Smooth muscle cell (in vitro differentiated cells): ENCODE results near the gene GRIK2. TPM values are rescaled to one million over a fixed set of nuclear protein-coding genes. Genes with fewer than 3 reads are reported as not detected.

Experiments
- DNase-seq: peaks from one replicate; lab custom pipeline; 2025; ENCODE audit not compliant: unreplicated experiment; lab: John Stamatoyannopoulos, UW
- H2AFZ ChIP-seq: fragments of 200-600 bp; sonication (generic); 2 replicates; pipeline ENCODE4 v1.6.0; 2016; ENCODE audit warnings: antibody characterized with exemption, low read depth, mild to moderate bottlenecking
- H3F3A ChIP-seq: fragments of 200-600 bp; sonication (generic); 2 replicates; pipeline ENCODE4 v1.6.0; 2017; ENCODE audit warnings: antibody characterized with exemption, low read depth
- H3K27ac ChIP-seq: fragments of 200-600 bp; sonication (generic); 2 replicates; pipeline ENCODE4 v1.5.1; 2016; ENCODE audit warnings: low read depth, mild to moderate bottlenecking
- H3K27me3 ChIP-seq: fragments of 200-600 bp; sonication (generic); 2 replicates; pipeline ENCODE4 v1.6.1; 2016; ENCODE audit warnings: low read depth, mild to moderate bottlenecking
- H3K36me3 ChIP-seq: fragments of 200-600 bp; sonication (generic); 2 replicates; pipeline ENCODE4 v1.5.1; 2016; ENCODE audit warnings: low read depth
- H3K4me1 ChIP-seq: fragments of 200-600 bp; sonication (generic); 2 replicates; pipeline ENCODE4 v1.5.1; 2016; ENCODE audit warnings: low read depth
- H3K4me2 ChIP-seq: fragments of 200-600 bp; sonication (generic); 2 replicates; pipeline ENCODE4 v1.6.0; 2016; ENCODE audit warnings: mild to moderate bottlenecking
- H3K4me3 ChIP-seq: fragments of 200-600 bp; sonication (generic); 2 replicates; pipeline ENCODE4 v1.5.1; 2016; ENCODE audit warnings: mild to moderate bottlenecking
- H3K79me2 ChIP-seq: fragments of 200-600 bp; sonication (generic); 2 replicates; pipeline ENCODE4 v1.6.0; 2016; ENCODE audit warnings: low read depth, mild to moderate bottlenecking
- H3K9ac ChIP-seq: fragments of 200-600 bp; sonication (generic); 2 replicates; pipeline ENCODE4 v1.6.0; 2016; ENCODE audit warnings: low read depth
- H3K9me3 ChIP-seq: fragments of 200-600 bp; sonication (generic); replicated peaks from 2 replicates; pipeline ENCODE4 v1.5.1; 2016; ENCODE audit warnings: low read depth
- H4K20me1 ChIP-seq: fragments of 200-600 bp; sonication (generic); 2 replicates; pipeline ENCODE4 v1.6.0; 2016; ENCODE audit warnings: low read depth
- CTCF ChIP-seq: fragments of 200-600 bp; sonication (generic); IDR thresholded peaks from 2 replicates; pipeline ENCODE4 v1.5.1; 2017; ENCODE audit warnings: borderline replicate concordance, mild to moderate bottlenecking, antibody characterized with exemption; ENCODE audit not compliant: insufficient read depth, poor library complexity, severe bottlenecking
- WGBS: methylation state at CpG from one replicate; pipeline ENCODE4 v1.1.7; 2016; ENCODE audit warnings: low lambda C conversion rate; 5-methylcytosine and 5-hydroxymethylcytosine counted together
- polyA plus RNA-seq: library from polyadenylated mRNA; unstranded; fragments of >200 nt; fragmentation: Nextera tagmentation; extraction: Ambion mirVana; gene quantifications from 2 replicates; pipeline ENCODE4 v1.2.1, GENCODE V29; 2016
- total RNA-seq: library from RNA; depleted of rRNA; stranded (reverse); fragments of >200 nt; gene quantifications from 2 replicates; pipeline ENCODE4 v1.2.3, GENCODE V29; 2014

Gene GRIK2
- total and polyA plus RNA-seq, 2 experiments from 2014 or later: 10.0 to 23.6 TPM

GRCh38 chr6:101541894-101542293 is 148.4 kb downstream of the GRIK2 start:
- Histone ChIP-seq H3K4me3 (no peak overlapping the region), H3K4me1 (peaks cover 12% of the 10 kb centered on the region), H3K9me3 (no peaks in the 10 kb centered on the region), H3F3A (peaks cover 7% of the 10 kb centered on the region), H3K36me3 (no peaks in the 10 kb centered on the region), H2AFZ (no peak overlapping the region), H3K9ac (no peak overlapping the region), H3K27me3 (no peaks in the 10 kb centered on the region), H3K27ac (no peak overlapping the region), H3K79me2 (no peaks in the 10 kb centered on the region), H4K20me1 (no peaks in the 10 kb centered on the region), H3K4me2 (no peak overlapping the region)
- no peak for TF ChIP-seq CTCF
- WGBS: 95% methylated on average over 2 of the region's 2 CpGs
- DNase-seq: no peak

DNA sequence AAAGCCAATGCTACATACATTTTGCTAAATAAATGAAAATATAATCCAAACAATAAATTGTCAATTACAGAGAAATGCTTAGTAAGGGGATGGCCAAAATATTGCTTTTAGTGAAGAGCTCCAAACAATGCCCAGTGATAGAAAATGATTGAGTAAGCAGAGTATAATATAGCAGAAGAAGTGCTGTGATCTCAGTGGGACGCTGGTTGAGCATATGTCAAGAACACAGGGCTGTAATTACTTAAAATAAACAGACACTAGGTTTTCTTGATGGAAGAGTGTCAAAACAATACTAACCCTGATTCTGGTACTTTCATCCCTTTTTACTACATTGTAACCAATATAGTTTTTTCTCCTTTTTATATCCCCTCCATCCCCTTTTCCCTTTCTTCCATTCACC is 150.3 kb downstream of the GRIK2 start:
- no peaks in the 10 kb centered on the region for H3K79me2 ChIP-seq
- no peak for TF ChIP-seq CTCF
- H4K20me1 ChIP-seq: no peaks in the 10 kb centered on the region
- H3K9ac ChIP-seq: no peak overlapping the region
- no peaks in the 10 kb centered on the region for H3K36me3 ChIP-seq
- peaks cover 7% of the 10 kb centered on the region for H3F3A ChIP-seq
- WGBS: 88% methylated on average over 1 of the region's 1 CpG
- no peaks in the 10 kb centered on the region for H3K27me3 ChIP-seq
- no peak overlapping the region for H3K4me2 ChIP-seq
- H3K27ac ChIP-seq: no peak overlapping the region
- no peak overlapping the region for H3K4me3 ChIP-seq
- no peaks in the 10 kb centered on the region for H3K9me3 ChIP-seq
- H3K4me1 ChIP-seq: peaks cover 12% of the 10 kb centered on the region
- no peak overlapping the region for H2AFZ ChIP-seq
- no peak for DNase-seq

DNA sequence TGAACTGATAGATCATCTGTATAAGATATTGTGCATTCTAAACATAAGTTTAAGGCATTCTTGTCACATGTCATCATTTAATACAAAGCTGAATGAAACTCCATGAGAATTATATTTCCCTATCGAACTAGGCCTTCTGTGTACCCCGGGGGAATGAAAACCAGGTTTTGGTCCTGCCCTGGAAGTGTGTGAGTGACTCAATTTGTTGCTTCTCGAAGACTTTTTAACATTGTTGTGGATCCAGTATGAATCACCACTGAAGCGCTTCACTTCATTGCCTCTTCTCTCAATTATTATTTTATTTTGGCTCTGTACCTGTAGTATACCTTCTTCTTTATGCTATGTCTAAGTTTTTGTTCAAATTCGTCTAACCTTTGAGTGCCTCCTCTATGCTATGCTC is 150.8 kb downstream of the GRIK2 start:
- H3K4me2 ChIP-seq: peak overlapping the region; percentile 68
- no peak overlapping the region for H3K4me3 ChIP-seq
- 72% methylated on average over 5 of the region's 5 CpGs for WGBS

More for the DNA sequence above, 150.8 kb downstream of the GRIK2 start:
- Histone ChIP-seq H3F3A (peaks cover 7% of the 10 kb centered on the region), H3K9me3 (no peaks in the 10 kb centered on the region), H4K20me1 (no peaks in the 10 kb centered on the region), H3K9ac (no peak overlapping the region), H3K79me2 (no peaks in the 10 kb centered on the region), H3K36me3 (no peaks in the 10 kb centered on the region), H3K27ac (peak overlapping the region; percentile 69), H3K27me3 (no peaks in the 10 kb centered on the region), H2AFZ (no peak overlapping the region), H3K4me1 (peaks cover 10% of the 10 kb centered on the region)
- DNase-seq: no peak
- TF ChIP-seq CTCF: no peak
